Measurements from ENCODE around the gene SERPINA3. TPM values are rescaled to one million over a fixed set of nuclear protein-coding genes. Genes with fewer than 3 reads are reported as not detected.
A peak's percentile ranks its signal among the peaks of the same experiment; 100 is the strongest.
"Not testable (repeated sequence)": the region's sequence is repeated elsewhere in the genome, so short reads cannot be mapped to it uniquely, and the experiment has no call there.

SERPINA3 gene
- 1.8 TPM for polyA plus RNA-seq (2013, experiment 1 of 2; ENCODE audit: insufficient read length)
- polyA plus RNA-seq (2013, experiment 2 of 2; ENCODE audit: insufficient read length), result 2.3 TPM

DNA sequence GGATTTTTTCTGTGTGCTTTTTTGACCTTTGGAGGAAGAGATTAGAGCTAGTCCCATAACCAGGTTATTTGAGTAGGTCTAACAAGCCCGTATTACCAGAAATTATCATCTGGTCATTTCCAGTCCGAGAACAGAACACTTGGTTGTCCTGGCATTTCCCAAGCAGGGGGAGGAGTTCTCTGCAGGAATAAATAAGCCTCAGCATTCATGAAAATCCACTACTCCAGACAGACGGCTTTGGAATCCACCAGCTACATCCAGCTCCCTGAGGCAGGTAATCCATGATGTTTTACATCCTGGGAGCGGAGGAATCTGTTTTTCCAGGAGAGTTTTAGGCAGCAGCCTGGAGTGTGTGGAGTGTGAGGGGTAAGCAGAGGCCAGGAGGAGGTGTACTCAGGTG, at the start of gene SERPINA3:
TSS of gene SERPINA3 (plus strand) at position 218 of the 400 bp plus-strand sequence. CDS start 2,051 bp downstream, outside the sequence.
- no peak for DNase-seq

DNA sequence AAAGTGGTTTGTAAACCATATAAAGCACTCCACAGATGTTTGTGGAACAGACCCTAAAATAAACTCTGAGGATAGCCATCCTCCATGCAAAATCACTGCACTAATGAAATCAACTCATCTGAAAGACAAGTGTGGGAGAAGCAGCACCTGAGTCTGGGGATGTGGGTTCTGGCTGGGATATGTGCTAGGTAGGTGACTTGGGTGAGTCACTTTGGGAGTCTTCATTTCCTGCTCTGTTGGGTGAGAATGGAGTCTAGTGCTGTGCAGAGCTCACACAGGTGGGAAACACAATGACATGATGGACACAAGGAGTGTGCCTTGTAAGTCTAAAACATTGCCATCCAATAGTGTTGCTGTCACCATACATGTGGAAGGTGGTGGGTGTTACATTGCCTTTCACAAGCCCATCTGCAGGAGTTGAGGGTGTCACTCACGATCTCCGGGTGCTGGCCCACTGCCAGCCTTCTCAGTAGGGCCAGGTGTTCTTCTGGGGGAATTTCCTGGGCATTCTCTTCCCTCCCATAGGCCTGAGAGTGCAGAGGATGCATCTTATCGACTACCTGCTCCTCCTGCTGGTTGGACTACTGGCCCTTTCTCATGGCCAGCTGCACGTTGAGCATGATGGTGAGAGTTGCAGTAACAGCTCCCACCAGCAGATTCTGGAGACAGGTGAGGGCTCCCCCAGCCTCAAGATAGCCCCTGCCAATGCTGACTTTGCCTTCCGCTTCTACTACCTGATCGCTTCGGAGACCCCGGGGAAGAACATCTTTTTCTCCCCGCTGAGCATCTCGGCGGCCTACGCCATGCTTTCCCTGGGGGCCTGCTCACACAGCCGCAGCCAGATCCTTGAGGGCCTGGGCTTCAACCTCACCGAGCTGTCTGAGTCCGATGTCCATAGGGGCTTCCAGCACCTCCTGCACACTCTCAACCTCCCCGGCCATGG, 49.0 kb upstream of the SERPINA3 start:
- no peak for DNase-seq

DNA sequence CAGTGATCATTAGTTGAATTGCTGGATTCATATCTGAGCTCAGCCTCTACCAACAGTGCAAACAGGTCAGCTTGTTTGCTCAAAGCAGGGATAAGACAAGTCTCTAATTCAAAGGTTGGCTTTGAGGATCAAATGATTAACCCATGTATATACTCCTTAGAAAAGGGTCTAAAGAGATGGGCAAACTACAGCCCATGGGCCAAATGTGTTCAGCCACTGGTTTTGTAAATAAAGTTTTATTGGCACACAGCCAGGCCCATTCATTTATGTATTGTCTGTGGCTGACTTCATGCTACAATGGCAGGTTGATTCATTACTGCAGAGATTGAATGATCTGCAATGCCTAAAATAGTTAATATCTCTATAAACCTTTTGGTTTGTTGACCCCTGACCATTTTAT, 47.8 kb upstream of the SERPINA3 start:
- no peak for DNase-seq

DNA sequence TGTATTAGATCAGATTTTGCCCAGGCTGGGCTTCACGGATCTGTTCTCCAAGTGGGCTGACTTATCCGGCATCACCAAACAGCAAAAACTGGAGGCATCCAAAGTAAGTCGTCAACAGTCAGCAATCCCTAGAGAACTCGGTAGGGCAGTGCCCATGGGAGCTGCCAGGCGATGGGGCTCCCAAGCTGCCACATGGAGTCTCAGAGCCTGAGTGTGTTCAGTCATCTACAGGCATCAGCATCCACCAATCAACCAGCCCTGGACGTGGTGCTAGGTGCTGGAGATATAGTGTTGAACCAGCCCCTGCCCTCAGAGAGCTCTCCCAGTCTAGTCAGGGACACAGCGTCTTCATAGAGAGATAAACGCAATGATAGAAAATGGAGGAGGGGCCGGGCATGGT, 44.0 kb upstream of the SERPINA3 start:
- DNase-seq, result no peak

DNA sequence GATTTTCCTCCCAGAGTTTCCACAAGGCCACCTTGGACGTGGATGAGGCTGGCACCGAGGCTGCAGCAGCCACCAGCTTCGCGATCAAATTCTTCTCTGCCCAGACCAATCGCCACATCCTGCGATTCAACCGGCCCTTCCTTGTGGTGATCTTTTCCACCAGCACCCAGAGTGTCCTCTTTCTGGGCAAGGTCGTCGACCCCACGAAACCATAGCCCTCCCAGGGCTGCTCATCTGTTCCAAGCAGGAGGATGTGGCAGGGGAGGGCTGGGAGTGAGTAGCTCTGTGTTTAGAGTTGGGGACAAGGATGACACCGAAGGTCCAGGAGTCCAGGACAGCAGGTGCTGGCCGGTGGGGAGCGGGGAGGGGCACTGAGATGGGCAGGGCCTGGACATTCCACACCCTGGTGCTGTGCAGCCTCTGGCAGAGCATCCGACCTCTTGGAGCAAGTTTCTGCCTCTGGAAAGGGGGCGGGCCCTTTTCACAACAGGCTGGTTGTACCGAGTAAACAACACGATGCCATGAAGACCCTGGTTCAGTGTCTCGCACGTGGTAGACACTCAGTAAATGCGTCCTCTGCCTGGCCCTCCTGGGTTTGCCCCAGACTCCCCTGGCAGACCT, 42.7 kb upstream of the SERPINA3 start:
- no peak for DNase-seq

DNA sequence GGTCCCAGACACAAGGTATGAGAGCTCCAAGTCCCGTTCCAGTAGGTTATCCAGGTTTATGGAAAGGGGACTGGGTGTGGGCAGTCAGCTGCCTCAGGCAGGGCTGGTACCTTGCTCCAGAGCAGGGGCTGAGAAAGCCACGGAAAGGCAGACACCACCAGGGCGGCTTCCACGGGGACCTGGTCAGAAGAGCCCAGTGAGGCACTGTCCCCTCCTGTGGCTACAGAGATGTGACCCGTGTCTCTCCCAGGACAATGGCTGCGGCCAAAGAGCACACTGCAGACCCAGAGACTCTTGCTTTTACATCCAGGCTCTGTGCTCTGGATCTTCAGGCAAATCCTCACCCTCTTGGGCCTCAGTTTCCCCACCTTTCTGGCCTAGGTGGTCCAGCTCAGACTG, 42.2 kb upstream of the SERPINA3 start:
- no peak for DNase-seq

DNA sequence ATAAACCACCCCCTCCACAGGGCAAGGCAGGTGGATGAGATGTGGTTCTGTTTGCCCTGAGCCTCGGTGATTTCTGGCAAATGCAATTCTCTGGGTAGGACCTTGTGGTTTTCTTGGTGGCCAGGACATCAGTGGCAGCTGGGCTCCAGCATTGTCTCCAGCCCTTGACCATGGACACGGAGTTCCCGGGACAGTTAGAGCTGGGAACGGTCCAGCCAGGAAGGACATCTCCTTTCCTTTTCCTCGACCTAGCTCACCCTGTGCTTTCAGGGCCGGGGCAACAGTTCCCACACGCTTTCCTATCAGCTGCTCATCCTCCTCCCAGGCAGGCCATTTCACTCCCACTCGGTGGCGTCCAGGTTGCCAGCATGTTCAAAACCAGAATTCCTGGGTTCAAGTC, 41.8 kb upstream of the SERPINA3 start:
- DNase-seq, result no peak

DNA sequence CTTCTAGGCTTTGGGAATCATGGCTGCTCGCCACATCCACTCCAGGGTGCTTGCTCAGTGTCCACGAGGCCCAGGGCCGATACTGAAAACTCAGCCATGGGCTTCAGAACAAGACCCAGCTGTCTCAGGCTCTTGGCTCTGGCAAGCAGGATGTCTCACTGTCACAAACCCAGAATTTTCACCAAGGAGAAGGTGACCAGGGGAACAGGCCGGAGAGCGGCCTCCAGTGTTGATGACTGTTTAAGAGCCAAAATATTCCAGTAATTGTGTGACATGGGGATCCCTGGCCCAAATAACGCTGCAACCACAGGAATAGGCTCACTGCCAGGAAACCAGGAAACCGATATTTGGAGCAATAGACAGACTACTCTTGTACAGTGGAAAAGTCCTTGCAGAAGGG, 40.8 kb upstream of the SERPINA3 start:
- peak; percentile 10 for DNase-seq

DNA sequence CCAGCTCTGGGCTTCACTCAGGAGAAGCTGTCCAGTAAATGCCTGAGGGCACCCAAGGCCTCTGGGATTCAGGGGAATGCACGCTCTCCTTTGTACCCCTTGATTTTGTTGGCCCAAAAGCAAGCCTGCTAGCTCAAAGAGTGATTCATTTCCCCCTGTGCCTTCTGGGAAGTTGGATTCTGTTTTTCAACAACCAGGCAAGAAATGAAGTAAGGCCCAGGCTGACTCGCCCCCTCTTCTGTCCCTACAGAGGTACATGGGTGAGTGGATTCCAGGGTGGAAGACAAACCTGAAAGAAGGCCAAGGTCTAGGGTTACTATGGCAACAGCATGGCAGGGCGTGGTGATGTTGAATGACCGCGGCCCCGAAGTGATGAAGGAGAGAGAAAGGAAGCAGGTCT, 40.2 kb upstream of the SERPINA3 start:
- peak; percentile 72 for DNase-seq

DNA sequence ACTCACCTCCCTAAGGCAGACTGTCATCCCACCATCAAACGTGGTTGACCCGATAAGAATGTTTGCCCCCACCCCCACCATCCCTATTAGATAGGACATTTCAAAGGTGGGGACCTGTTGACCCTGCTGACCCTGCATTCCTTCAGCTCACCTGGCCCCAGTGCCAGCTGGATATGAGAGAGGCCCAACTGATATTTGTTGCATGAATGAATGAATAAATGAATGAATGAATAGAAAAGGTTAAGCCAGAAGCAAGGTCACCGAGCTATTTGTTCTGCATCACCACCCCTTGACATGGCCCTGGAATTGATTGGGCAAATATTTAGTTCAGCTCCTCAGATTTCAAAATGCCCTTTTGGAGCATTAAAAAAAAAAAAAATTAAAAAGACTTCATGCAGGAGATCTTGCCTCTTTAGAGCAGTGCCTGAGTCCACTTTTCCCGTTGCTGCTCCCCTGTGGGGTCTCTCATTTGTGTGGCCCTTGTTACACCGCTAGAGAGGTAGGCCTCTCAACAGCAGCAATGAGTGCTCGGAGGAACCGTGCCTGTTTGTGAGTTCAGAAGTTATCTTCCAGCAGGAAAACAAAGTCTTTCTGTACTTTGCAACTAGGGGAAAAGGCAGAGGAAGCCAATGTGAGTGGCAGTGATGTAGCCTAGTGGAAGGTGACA, 39.4 kb upstream of the SERPINA3 start:
- no peak for DNase-seq

DNA sequence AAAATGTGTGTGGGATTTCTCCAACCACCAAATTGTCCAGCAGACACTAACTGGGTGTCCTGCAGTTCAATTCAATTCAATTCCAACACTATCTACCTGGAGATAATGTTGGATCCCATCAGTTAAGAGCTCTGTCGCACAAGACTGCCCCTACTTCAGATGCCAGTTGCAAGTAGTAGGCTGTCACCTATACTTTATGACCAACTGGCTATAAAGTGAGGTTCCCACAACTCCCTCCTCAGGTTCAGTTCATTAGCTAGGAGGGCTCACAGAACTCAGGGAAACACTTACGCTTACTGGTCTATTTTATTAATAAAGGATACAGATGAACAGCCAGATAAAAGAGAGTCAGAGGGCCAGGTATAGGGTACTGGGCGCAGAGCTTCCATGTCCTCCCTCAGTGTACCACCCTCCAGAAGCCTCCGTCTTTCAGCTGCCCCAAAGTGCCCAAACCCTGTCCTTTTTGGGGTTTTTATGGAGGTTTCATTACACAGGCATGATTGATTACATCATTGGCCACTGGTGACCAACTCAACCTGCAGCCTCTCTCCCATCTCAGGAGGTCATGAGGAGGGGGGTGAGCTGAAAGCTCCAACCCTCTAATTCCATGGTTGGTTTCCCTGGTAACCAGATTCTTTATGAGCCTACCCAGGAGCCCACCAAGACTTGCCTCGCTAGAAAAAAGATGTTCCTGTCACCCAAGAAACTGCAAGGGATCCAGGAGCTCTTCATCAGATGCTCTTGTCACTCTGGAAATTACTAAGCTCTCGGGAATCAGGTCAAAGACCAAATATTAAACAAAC, 38.5 kb upstream of the SERPINA3 start:
- DNase-seq, result no peak

DNA sequence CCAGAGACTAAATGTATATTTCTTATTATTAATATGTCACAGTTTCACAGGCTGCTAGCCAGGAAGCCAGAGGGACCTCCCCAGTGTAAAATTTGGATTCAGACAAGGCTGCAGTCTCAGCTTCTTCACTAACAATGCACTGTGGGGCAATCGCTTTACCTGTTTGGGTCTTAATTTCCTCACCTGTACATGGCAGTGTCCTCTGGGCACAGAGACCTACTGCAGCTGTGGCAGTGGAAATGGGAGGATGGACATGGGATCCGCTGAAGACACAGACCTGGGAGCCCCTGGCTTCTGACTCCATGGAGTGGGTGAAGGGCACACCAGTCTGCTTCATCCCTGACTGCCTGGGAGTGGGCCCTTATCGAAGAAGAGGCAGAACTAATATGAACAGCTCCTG, 37.9 kb upstream of the SERPINA3 start:
- DNase-seq, result no peak

DNA sequence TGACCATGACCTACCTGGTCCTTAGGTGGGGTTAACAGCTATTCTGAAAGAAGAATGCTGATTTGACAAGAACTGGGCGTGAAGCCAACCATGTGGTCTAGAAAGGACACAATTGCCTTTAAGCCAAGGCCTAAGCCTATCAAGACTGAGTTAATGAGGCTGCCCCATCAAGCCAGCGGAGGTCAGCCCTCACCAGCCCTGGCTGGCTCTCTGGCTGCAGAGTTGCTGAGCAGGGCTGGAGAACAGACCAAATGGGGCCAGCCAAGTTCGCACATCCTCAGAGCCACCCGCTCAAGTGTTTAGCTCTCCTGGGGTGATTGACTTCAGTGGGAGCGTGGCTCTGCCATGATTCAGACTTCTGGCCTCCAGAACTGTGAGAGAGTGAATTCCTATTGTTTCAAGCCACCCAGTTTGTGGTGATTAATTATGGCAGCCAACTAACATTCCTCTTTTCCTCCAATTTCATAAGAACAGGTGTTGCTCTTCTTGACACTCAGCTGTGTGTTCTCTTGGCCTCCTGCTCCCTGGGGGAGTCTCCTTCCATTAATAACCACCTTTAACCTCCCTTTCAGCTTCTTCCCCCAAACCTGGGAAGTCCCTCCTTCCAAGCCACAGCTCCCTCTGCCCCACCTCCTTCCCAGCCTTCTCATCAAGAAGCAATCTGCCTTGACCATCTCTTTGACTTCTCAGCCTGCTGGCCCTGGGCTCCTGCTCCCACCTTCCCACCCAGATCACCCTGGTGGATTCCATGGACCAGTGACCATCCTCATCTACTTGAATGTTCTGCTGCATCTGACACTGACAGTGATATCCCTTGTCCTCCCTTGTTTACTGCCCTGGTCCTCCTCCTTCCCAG, 36.2 kb upstream of the SERPINA3 start:
- DNase-seq, result peak; percentile 75

DNA sequence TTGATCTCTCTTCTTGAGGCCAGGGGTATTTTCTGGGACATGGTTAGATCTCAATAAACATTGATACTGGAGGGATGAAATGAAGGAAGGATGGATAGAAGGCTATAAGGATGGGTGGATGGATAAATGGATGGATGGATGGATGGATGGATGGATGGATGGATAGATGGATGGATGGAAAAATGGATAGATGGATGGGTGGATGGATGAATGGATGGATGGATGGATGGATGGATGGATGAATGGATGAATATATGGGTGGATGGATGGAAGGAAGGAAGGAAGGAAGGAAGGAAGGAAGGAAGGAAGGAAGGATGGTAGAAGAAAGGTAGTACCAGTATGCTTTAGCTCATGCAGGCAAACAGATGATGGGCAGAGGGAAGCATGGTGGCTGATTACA, 34.7 kb upstream of the SERPINA3 start:
- DNase-seq, result not testable (repeated sequence)

DNA sequence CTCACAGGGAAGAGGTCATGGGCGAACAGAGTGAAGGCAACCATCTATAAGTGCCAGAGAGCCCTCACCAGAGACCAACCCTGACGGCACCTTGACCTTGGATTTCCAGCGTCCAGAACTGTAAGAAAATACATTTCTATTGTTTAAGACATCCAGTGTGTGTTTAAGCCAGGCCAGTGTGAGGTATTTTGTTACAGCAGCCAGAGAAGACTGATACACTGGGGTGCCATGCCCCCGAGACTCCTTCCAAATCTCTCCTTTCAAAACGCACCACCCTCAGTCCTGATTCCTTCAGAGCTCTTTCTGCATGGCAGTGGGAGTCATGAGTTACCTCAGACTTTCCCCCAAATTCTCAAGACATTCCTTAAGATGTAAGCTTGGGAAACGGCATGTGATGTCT, 33.5 kb upstream of the SERPINA3 start:
- no peak for DNase-seq

DNA sequence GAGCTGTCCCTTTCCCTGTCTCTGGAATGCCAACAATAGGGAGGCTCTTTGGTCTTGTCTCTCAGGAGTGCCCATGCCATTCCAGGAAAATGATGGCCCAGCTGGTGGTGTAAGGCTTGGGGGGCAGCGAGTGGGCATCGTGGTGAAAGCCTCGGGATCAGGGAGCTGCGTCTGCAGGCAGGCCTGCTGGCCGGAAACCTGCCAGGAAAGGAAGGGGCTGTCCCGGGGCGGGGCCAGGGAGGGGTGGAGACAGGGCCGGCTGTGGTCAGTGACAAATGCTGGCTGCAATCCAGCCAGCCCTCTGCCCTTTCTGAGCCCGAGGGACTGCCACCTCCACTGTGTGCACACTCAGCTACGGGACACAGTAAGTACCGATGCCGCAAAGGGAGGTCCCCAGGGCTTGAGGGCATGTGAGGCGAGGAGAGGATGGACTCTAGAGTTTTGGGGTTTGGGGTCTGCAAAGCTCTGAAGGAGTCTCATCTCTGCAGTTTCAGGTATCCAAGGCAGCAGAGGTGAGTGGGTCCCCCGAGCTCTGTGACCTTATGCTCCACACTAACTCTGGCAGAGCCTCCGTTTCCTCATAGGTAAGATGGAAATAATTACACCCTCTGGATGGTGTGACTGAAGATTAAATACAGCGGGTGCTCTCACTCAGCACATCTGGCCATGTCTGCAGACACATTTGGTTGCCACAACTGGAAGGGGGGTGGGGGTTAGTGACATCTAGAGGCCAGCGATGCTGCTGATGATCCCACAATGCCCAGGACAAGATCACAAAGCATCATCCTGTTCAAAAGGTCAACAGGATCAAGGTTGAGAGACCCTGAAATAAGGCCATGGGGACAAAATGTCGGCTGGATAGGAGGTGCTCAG, 30.8 kb upstream of the SERPINA3 start, which contains the start of gene SERPINA5:
TSS of gene SERPINA5 (plus strand) at position 300 of the 873 bp plus-strand sequence. CDS start 5,937 bp downstream, outside the sequence.
- DNase-seq, result peak; percentile 54

DNA sequence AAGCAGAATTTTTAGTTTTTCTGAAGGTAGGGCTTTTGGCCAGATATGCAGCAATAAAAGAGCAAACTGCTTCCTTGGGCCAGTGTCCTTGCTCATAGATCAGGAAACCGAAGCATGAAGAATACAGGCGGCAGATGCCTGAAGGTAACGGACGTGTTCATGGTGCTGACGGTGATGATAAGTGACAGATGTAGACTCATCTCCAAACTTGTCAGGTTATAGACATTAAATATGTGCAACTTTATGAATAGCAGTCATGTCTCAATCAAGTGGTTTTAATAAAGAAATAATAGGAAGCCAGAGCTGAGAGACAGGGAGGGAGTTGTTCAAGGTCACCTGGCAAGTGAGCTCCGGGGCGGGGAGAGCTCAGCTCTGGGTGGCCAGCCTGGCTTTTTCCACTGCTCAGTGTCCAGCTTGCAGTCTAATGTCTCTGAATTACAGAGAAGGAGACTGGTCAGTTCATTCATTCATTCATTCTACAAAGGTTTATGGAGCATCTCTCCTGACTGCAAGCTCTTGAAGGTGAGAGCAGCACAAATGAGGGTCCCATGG, 29.9 kb upstream of the SERPINA3 start:
- no peak for DNase-seq

DNA sequence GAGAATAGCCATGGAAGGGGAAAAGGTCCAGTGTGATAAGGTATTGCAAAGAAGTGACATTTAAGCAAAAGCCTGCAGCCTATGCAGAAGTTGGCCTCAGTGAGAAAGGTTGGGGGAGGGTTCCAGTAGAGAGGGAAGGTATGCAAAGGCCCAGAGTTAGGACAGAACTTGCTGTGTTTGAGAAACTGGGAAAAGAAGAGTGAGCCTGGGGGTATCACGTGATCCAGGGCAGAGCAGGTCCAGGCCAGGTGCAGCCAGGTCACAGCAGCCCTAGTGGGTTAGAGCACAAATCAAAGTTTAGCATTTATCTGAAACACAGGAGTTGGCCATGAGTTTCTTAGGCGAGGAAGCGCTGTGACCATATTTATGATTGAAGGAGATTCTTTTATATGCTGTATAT, 29.3 kb upstream of the SERPINA3 start:
- no peak for DNase-seq

DNA sequence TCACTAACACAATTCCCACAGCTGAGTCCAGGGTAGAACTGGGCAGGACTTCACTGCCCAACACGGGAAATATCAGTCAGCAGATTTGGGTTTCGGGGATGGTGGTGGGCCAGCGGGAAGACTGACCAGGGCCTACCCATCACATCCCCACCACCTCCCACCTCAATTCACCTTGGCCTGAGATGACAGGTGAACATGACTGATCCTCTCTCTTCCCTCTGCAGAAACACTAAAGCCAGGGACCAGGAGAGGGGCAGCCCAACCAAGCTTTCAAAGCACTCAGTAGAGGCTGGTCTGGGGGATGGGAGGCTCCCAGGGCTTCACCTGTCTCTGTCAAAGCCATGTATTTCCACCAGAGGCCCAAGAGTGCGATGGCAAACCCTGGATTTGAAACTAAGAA, 28.6 kb upstream of the SERPINA3 start:
- DNase-seq, result no peak
